ENCODE results near the gene ARVCF.

DNA sequence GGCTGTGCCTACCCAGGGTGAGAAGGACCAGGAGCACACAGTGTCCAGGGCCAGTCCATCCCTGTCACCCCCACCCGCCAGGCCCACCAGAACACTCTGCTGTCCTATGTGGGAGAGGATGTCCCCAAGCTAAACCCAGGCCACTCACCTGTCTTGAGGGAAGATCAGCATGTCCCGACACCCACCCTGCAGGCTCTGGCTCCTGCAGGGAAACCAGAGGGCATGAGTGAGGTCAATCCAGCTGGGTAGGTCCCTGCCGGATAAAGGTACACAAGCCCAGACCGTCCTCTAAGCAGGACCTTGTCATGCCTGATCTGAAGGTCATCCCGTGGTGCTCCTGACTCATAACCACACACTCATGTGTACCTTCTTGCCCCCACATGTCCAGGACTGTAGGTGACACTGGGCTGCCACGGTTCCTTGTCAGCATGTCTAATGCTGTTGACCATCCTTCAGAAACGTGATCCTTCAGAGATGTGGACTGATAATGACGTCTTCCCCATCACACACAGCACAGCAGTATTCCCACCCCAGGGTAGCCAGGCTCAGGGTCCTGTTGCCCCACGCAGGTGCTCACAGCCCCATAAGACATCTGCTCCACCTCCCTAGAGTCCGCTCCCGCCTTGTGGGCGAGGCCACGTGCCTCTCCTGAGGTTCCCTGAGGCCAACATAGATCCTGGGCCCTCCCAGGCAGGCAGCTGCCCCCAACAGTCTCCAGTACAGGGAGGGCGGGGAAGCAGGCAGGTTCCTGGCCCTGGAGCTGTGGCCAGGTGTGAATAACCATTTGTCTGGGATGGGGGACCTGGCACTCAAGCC lies 6.1 kb downstream of the ARVCF start:
- TF ChIP-seq EZH2 (IDR thresholded peaks at IDR 0.05; ENCODE audit: borderline replicate concordance, insufficient read depth, low read depth, low read length, poor library complexity, severe bottlenecking): no peak
- TF ChIP-seq CTCF (IDR thresholded peaks at IDR 0.05): no peak

All from B cell (primary cell).